PFSK-1 (cell line): ENCODE data around the gene BCL7C.

Source experiments
- FOXP2 ChIP-seq: optimal IDR thresholded peaks from 2 replicates; pipeline ENCODE3; 2011; ENCODE audit warnings: borderline replicate concordance, control low read depth, inconsistent platforms; ENCODE audit not compliant: insufficient read depth; ENCODE audit errors: extremely low read length, extremely low read depth
- POLR2AphosphoS5 ChIP-seq: IDR thresholded peaks from 2 replicates; pipeline ENCODE4 v1.6.1; 2012; ENCODE audit warnings: low read depth, mild to moderate bottlenecking, control low read depth, low read length, moderate library complexity
- REST ChIP-seq, 2 experiments: IDR thresholded peaks; 2 replicates each; pipeline versions ENCODE4 v1.6.1 to v1.8.0; 2011 to 2012; ENCODE audit warnings: low read depth in 2 of 2, low read length in 2 of 2, control low read depth in 1 of 2, inconsistent platforms in 1 of 2, mild to moderate bottlenecking in 1 of 2, moderate library complexity in 1 of 2; ENCODE audit not compliant: insufficient read depth in 1 of 2
- SIN3A ChIP-seq: IDR thresholded peaks from 2 replicates; pipeline ENCODE4 v1.6.1; 2012; ENCODE audit warnings: mild to moderate bottlenecking, low read length, moderate library complexity, borderline replicate concordance; ENCODE audit not compliant: insufficient read depth
- TAF1 ChIP-seq: IDR thresholded peaks from 2 replicates; pipeline ENCODE4 v1.6.1; 2012; ENCODE audit warnings: low read length, control low read depth, borderline replicate concordance; ENCODE audit not compliant: insufficient read depth

Gene BCL7C

GRCh38 chr16:30884760-30885159 lies 9.1 kb downstream of the BCL7C start:
- no peak for TF ChIP-seq FOXP2
- TF ChIP-seq REST (IDR thresholded peaks at IDR 0.05; ENCODE audit: insufficient read depth in 1 of 2, low read depth in 2 of 2, low read length in 2 of 2): no peak

DNA sequence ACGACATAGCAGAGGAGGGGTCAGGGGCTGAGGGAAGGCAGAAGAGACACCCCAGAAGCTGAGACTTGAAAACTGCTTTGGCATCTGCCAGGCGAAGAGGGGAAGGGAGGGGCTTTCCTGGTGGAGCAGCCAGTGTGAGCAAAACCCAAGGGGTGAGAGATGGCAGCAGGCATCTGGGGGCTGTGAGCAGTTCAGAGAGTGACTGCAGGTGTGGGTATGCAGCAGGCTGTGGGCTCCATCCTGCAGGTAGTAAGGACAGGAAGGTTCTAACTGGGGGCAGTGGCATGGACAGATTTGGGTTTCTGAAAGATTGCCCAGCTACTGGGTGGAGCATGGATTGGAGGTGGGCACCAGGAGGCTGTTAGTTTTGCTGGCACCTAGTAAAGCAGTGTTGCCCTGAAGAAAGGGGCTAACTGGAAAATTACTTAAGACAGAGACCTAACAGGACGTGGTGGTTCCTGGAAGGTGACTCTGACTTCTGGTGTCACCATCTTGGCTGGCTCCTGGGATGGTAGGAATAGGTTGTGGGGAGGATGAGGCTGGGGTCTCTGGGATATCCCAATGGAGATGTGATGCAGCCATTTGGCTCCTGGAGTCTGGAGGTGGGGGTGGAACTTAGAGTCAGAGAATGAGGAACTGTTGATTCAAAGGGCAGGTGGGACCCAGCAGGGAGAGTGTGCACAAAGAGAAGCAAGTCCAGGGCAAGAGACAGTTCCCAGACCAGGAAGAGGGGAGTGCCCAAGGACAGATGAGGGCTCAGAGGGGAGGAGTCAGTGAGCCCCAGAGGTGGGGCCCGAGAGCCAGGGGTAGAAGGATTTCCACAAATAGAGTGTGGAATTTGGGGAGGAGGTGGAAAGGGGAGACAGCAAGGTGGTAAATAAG lies 11.2 kb downstream of the BCL7C start:
- TF ChIP-seq POLR2AphosphoS5: no peak
- TF ChIP-seq SIN3A: no peak
- no peak for TF ChIP-seq FOXP2
- TF ChIP-seq REST (IDR thresholded peaks at IDR 0.05; ENCODE audit: insufficient read depth in 1 of 2, low read depth in 2 of 2, low read length in 2 of 2): no peak
- no peak for TF ChIP-seq TAF1

DNA sequence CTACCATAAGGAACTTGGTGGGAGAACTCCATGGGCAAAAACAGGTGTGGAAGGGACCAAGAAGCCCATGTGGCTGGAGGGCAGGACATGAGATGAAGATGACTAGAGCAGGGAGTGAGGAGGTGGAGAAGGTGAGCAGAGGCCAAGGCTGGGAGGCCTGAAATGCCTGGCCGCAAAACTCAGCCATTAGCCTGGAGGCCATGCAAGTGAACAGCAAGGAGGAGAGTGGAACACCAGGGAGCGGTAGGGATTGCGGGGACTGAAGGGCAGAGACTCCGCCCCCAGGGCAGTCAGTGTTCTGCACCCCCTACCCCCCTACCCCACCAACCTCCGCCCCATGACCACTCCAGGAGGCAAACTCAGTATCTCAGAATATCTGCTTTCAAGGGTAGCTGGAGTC lies 17.0 kb downstream of the BCL7C start:
- TF ChIP-seq POLR2AphosphoS5 (no peak), TAF1 (no peak), FOXP2 (no peak), SIN3A (no peak), REST (IDR thresholded peaks at IDR 0.05; ENCODE audit: insufficient read depth in 1 of 2, low read depth in 2 of 2, low read length in 2 of 2) (no peak)

GRCh38 chr16:30875871-30876801 lies 17.7 kb downstream of the BCL7C start:
- TF ChIP-seq SIN3A (no peak), REST (IDR thresholded peaks at IDR 0.05; ENCODE audit: insufficient read depth in 1 of 2, low read depth in 2 of 2, low read length in 2 of 2) (no peak), TAF1 (no peak), POLR2AphosphoS5 (no peak), FOXP2 (no peak)
